HG03175 (cell line): Measurements from ENCODE around the gene VPS9D1.
"Not testable (repeated sequence)": the region's sequence is repeated elsewhere in the genome, so short reads cannot be mapped to it uniquely, and the experiment has no call there.

Source experiments
- ATAC-seq: cut with Tn5 transposase; IDR thresholded peaks from one replicate; pipeline ENCODE4 v1.9.1; 2021; ENCODE audit warnings: mild to moderate bottlenecking, moderate library complexity; ENCODE audit not compliant: unreplicated experiment

The VPS9D1 gene

DNA sequence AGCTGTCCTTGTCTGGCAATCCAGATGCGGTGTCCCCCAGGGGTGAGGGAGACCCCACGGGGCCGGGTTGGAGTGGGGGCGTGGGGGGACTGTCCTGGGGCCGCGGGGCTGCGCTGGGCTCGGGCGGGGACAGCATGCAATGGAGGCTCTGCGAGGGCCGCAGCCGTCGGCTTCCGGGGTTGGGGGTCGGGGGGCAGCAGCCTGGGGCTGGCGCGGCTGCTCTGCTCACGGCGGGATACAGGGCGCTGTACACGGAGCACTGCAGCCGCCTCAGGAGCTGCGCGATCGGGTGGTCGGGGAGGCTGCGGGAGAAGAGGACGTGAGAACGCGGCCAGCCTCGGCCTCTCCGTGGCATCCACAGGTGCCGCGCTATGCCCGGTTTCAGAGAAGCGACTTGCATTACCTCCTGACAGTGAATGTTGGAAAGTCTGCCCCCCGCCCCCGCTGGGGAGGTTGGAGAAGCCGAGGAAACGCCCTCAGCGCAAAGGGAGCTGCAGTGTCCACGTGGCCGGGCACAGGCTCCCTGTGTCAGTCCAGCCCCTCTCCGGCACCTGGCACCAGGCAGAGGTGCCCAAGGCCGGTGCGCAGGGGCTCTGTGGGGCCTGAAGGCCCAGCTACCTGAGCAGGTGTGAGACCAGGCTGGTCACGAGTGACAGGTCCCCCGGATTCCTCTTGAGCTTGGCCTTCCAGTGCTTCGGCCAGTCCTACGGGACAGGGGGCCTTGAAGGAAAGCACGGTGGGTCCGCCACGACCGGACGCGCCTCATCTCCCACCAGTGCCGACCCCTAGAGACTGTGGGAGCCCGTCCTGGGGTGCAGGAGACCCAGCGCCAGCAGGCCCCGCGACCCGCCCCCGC lies 9.8 kb downstream of the VPS9D1 start:
- no peak for ATAC-seq

GRCh38 chr16:89709716-89710432 lies 10.8 kb downstream of the VPS9D1 start:
- no peak for ATAC-seq

- no peak for ATAC-seq
These were observed 11.5 kb downstream of the VPS9D1 start for GRCh38 chr16:89709166-89709565.

- no peak for ATAC-seq
These were observed 12.2 kb downstream of the VPS9D1 start for GRCh38 chr16:89708481-89708931.

DNA sequence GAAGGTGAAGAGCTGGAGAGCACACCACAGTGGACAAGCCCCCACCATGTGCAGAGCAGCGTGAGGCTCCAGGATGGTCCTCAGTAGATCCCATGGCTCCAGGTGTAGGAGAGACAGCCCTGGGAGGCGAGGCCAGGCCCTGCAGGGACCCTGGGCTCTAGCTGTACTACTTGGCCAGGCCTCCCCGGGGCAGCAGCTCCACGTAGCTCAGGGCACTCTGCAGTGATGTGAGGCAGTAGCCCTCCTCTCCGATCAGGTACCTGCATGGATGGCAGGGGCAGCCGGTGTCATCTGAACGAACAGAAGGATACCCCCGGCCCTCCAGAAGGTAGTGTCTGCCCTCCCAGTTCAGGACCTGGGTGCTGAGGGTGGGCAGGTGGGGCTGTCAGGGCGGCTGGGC lies 13.0 kb downstream of the VPS9D1 start:
- ATAC-seq, result no peak

- ATAC-seq, result no peak
These were observed 14.0 kb downstream of the VPS9D1 start for GRCh38 chr16:89706518-89707260.

GRCh38 chr16:89705006-89705405 lies 15.7 kb downstream of the VPS9D1 start:
- ATAC-seq, result no peak

GRCh38 chr16:89704281-89704680 lies 16.4 kb downstream of the VPS9D1 start:
- ATAC-seq, result no peak

DNA sequence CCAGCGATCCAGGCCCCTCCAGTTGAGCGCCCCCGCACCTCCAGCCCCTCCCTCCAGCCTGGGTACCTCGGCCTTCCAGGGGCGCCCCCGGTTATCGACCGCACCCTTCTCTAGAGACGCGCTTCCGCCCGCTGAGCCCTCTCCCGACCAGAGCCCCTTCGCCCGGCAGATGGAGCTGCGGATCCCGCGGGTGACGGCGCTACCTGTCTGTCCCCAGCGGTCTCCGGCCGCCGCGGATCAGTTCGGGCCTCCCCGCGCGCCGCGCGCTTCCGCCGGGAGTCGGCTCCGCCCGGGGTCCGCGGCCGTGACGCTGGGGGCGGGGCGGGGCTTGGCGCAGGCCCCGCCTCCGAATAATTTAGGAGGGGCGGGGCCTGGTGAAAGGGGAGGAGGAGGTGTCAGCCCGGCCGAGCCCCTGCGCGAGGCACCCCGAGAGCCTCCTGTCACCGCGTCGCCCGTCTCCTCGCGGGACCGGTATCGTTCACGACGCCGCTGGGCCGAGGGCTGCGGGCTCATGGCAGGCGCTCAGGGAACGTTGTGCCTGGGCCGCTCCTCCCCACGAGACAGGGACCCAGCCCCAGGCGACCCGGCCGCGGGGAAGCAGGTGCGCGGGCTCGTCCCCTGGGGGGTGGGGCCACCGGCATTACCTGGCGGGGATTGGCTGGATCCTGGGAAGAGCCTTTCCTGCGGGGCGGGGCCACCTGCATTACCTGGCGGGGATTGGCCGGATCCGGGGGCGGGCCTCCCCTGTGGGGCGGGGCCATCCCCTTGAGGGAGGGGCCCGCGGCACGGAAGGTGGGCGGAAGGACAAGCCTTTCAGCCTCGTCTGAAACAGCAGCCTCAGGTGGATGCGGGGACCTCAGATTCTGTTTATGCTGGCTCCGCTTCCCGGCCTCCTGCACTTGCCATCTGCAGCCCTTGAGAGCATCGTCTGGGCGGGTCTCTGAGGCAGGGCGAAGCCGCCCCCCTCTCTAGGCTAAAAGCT lies 19.0 kb downstream of the VPS9D1 start, which contains the start of gene SPATA2L:
SPATA2L (minus strand) TSS at position 281 of the 982 bp plus-strand sequence. CDS start 473 bp downstream, outside the sequence.
- ATAC-seq, result peak; percentile 65

DNA sequence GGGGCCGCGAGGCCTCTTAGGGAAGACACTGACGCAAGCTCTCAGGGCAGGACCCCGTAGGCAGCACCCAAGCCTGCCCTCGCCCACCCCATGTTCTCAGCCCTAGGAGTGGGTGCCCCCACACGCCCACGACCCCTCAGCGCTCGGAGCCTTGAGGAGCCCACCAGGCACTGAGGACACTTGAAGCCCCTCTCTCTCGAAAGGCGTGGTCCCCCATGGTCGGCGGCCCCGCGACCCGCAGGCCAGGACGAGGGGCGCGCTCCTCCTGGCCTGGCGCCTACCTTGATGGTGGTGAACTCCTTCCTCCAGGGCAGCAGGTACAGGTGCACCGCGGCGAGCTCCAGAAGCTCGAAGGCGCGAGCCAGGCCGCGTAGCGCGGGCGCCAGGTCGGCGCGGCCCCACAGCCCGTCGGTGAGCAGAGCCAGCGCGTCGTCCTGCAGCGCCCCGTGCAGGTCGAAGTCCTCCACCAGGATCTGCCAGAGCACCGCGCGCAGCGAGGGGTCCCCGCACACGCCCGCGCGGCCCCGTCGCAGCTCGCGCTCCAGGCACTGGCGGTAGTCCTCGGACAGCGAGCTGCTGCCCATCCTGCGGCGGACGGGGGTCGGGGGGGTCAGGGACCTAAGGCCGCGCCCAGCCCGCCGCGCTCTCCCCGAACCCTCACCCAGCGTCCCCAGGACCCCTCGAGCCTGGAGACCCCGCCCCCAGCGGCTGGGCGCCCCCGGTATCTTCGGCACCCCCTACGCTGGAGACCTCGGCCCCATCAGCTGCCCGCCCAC lies 19.9 kb downstream of the VPS9D1 start:
- ATAC-seq, result no peak

DNA sequence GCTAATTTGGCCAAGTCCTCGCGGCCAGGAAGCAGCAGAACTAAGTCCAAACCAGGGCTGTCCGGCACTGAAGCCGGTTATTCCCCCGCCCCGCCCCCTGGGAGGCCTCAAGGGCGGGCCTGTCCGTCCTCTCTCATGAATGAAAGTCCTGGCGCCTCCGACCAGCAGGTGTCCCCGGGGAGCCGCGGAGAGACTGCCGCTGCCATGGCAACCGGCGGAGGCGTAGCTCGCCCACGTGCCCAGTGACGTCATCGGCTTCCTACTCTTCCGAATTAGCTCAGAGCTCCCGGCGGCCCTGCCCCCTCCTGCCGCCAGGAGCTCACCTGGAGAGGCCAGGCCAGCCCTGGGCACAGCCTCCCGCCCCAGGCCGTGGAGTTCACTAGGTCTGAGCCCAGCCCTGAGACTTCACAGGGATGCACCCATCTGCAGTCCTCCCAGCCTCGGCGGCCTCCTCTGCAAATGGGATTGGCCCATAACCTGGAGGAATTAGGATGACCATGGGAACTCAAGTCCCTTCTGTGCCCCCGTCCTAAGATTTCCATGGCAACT lies 20.5 kb downstream of the VPS9D1 start:
- peak; percentile 57 for ATAC-seq

DNA sequence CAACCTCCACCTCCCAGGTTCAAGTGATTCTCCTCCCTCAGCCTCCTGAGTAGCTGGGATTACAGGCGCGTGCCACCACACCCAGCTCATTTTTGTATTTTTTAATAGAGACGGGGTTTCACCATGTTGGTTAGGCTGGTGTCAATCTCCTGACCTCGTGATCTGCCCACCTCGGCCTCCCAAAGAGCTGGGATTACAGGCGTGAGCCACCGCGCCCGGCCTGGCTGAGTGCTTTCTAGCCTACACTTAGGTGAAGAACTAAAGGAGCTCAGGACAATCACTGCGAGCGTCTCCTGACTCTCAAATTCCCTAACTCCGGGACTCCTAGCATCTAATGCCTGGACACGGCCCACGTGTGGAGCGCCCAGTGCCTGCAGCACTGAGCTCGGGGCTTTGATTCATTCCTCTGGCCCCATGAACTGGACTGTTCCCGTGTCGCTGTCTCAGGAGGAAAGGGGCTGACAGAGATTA lies 21.0 kb downstream of the VPS9D1 start:
- not testable (repeated sequence) for ATAC-seq

- ATAC-seq, result not testable (repeated sequence)
These were observed 22.0 kb downstream of the VPS9D1 start for GRCh38 chr16:89698717-89699116.

DNA sequence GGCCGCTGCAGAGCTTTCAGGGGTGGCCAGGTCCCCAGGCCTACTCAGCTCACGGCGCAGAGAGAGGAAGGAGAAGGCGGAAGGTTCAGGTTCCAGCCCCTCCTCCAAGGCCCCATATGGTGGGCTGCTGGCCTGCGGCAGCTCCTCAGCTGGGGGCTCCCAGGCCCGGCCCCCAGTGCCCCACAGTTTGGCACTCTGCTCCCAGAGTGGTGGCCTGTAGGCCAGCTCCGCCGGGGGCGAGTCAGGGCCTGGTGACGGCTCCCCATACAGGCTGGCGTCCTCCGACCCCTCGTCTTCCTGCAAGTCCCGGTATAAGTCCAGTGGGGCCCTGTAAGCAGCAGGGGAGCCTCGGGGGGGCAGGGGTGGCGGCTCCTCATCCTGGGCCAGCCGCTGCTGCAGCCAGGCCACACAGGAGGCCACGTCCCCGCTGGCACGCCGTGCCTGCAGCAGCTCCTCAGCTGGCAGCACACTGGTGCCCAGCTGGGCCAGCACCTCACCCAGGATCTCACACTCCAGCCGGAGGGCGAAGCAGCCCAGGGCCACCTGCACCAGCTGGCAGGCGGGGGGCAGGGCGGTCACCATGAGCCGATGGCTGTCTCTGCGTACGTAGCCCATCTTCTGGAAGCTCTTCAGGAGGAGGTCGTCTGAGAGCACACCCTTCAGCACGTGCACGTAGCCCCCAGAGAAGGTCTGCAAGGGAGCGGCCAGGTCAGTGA lies 22.9 kb downstream of the VPS9D1 start:
- ATAC-seq, result no peak

DNA sequence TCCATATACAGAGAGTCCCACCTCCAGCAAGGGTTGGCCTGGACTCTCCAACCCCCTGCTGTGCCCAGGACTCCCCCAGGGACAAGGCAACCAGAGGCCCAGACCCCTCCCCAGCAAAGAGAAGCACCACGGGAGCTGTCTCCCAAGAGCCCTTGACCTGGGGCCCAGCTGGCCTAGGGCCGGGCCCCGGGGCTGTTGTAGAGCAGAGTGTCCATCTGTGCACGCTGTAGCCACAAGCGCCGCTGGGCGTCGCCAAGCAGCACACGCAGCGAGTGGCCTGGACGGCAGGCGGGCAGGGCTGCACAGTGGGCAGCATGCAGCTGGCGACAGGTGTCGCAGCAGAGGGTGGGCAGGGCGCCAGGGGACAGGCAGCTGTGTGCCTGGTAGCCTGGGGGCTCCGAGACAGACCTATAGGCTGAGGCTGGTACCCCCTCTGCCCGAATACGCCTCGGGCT lies 23.5 kb downstream of the VPS9D1 start:
- ATAC-seq, result no peak

- ATAC-seq, result no peak
These were observed 24.0 kb downstream of the VPS9D1 start for GRCh38 chr16:89696670-89697128.

DNA sequence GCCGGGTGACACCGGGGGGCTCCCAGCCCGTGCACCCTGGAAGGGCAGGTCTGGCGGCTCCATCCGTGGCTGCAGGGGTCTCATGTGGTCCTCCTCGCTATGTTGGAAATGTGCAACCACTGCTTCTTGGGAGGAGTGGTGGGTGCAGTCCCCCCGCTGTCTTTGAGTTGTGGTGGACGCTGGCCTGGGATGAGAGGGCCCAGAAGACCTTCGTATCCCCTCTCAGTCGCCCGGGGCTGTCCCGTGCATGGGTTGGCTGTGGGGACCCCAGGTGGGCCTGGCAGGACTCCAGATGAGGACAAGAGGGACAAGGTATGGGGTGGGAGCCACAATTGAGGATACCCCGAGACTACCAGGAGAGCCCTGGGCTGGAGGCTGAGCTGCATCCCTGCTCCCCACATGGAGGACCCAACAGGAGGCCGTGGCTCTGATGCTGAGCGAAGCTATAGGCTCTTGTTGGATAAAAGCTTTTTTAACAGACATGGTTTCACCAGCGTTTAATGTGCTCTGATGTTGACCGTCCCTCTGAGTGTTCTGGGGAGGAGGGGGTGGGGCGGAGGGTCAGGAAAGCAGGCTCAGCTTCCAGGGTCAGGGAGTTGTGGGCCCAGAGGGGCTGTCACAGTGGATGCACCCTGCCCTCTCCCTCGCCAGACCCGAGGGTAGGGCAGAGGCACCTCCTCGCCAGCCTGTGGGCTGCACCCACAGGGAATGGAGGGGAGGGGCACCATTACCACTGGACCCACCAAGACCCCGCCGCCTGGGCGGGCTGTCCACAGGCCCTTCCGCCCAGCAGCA lies 24.6 kb downstream of the VPS9D1 start:
- ATAC-seq, result no peak
